Eye (tissue), 1 donor: Measurements from ENCODE around the gene GAA.

ENCODE experiments used
- DNase-seq: peaks from one replicate; pipeline ENCODE4 v3.0.0-alpha.2; 2015

The GAA gene

DNA sequence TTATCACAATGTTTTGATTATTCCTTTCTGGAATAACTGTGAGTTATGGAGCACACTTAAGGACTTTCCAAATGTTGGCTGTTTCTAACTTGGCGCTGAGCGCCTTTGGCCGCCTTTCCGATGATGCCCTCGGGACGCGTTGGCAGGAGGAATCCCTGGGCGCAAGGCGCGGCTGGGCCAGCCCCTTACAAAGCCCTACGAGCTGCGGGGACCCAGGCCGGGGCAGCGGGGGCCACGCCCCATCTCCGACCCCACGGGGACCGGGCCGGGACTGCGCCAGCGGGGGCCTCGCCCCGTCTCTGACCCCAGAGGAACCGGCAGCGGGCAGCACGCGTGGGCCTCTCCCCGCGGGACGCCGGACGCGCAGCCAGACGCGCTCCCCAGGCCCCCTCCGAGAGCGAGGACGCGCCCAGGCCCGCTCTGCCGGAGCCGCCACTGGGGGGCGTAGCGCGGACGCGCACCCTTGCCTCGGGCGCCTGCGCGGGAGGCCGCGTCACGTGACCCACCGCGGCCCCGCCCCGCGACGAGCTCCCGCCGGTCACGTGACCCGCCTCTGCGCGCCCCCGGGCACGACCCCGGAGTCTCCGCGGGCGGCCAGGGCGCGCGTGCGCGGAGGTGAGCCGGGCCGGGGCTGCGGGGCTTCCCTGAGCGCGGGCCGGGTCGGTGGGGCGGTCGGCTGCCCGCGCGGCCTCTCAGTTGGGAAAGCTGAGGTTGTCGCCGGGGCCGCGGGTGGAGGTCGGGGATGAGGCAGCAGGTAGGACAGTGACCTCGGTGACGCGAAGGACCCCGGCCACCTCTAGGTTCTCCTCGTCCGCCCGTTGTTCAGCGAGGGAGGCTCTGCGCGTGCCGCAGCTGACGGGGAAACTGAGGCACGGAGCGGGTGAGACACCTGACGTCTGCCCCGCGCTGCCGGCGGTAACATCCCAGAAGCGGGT is at the start of gene GAA:
TSS of gene GAA (plus strand) at position 571 of the 935 bp plus-strand sequence. CDS start 3,006 bp downstream, outside the sequence.
- DNase-seq, result peak; percentile 96

DNA sequence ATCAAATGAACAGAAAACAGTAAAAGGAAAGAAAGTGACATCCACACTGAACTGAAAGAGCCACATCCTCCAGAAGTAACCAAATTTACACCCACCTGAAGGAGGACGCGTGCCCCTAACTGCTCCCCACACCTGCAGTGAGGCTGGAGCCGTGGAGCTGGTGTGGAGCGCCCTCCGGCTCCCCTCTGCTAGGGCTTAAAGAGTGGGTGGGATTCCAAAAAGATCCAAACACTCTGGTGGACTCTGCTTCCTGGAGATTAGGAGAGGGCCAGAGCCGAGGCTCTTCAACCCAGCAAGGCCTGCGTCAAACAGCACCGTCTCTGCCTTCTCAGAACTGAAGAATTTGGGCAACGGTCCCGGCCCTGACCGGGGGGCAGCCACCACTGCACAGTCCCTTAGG is 49.7 kb upstream of the GAA start:
- DNase-seq, result no peak

DNA sequence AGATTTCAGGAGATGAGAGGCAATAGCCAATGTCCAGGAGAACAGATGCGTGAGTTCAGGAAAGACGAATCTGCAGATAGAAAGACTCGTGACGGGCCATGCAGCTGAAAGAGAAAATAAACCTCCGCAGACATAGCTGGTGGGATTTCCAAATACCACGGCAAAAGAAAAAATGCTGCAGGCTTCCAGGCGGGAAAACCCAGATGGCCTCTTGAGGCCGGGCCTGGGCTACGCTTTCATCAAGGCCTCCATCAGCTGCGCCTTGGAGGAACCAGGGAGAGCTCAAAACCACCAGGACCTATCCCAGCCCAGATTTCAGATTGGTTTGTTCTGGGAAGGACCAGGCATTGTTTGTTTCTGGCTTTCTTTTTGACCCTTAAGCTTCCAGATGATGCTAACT is 48.3 kb upstream of the GAA start:
- DNase-seq, result no peak

DNA sequence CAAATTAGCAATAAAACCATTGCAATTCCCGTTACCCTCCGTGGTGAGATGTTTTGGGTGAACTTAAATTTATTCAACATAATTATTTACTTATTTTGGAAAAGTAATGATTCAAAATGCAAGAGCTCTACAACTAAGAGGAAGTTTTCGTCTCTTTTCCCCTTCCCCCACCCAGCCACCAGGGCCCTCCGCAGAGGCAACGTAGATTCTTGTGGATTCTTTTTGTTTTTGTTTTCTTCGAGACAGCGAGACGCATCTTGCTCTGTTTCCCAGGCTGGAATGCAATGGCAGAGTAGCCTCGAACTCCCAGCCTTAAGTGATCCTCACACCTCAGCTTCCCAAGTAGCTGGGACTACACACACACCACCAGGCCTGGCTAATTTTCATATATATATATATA is 45.8 kb upstream of the GAA start:
- DNase-seq, result no peak

DNA sequence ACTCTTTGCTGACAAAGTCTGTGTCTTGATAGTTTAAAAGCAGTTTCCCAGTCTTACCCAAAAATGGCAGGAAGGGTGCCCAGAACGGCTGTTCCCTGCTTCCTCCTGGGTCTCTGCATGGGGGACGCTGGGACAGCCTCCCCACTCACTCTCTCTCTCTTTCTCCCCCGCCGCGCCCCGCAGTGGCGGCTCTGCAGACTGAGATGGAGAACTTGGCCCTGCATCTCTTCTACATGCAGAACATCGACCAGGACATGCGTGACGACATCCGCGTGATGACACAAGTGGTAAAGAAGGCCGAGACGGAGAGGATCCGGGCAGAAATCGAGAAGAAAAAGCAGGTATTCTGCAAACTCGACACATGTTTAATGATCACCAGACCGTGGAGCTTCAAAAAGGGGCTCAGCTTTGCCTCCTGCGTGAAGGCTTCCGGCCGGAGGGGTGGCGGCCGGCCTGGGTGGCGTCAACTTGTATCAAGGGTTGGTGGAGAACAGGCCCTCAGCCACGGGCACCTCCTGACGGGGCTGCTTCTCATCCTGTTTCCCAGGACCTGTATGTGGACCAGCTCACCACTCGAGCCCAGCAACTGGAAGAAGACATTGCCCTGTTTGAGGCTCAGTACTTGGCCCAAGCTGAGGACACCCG is 42.9 kb upstream of the GAA start:
- DNase-seq, result no peak

DNA sequence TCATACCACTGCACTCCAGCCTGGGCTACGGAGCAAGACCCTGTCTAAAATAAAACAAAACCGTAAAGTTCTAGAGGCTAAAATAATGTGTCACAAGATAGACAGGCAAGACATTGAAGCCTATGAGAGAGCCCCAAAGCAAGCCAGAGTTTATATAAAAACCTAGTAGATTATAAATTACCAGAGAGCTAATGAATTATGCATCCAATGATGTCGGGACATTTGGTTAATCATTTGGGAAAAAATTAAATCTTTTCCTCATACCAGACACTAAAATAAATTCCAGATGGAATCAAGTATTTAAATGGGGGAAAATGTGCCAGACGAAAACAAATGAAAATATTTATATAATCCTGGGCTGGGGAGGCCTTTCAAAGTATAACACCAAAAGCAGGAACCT is 40.7 kb upstream of the GAA start:
- no peak for DNase-seq

DNA sequence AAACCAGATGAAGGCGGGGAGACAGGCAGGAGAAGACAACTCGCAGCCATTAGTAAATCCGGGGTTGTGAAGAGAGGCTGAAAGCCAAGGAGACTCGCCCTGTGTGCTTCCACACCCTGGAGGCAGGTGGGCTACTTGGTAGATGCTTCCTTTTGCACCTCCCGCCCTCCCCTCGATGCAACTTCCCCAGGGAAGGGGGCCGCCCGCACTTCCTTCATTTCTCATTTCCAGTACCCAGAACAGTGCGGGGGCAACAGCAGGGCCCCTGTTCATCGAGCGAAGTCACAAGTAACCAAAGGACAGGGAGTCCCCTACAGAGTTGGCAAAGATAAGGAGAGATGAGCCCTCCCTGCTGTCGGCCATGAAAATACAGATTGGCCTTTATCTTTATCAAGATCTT is 40.0 kb upstream of the GAA start:
- no peak for DNase-seq

DNA sequence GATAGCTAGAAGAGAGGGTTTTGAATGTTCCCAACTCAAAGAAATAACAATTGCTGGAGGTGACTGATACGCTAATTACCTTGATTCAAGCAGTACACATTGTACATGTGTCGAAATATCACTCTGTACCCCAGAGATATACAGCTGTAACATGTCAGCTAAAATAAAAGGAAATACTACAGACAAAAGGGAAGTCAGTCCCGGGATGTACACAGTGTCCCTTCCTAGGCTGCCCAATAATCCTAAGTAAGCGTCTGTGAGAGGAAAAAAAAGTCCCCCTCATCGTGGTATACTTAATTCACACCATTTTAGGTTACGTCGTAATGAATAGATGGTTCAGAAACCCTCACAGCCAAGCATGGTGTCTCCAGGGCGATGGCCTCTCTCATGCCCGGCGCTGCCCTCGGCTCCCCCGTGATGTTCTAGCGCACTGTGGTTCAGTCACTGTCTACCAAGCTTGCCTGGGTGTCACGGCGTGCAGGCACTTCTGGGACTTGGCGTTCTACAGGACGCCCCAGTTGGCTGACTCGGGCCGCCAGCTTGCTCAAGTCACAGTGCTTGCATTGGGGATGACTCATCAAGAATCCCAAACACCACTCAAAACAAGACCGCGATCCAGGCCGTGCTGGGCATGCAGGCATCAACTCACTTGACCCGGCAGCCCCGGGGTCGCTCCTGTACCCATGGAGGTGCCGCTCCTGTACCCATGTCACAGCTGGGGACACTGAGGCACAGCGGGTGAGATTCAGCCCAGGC is 37.4 kb upstream of the GAA start:
- DNase-seq, result no peak

DNA sequence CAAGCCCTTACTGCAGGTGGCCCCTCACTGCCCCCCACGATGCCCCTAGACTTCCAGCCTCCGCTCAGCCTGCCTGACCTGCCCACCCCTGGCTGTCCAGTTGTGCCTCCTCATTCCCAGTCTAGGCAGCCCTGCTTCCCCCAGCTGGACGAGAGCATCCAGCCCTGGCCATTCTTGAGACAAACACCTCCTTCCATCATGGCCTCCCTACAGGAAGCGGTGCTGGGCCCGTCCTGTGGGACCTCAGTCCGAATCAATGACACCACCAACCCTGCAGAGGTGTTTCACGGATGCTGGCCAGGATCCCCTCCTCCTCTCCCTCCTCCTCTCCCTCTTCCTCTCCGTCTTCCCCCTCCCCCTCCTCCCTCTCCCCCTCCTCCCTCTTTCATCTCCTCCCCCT is 36.7 kb upstream of the GAA start:
- DNase-seq, result no peak

DNA sequence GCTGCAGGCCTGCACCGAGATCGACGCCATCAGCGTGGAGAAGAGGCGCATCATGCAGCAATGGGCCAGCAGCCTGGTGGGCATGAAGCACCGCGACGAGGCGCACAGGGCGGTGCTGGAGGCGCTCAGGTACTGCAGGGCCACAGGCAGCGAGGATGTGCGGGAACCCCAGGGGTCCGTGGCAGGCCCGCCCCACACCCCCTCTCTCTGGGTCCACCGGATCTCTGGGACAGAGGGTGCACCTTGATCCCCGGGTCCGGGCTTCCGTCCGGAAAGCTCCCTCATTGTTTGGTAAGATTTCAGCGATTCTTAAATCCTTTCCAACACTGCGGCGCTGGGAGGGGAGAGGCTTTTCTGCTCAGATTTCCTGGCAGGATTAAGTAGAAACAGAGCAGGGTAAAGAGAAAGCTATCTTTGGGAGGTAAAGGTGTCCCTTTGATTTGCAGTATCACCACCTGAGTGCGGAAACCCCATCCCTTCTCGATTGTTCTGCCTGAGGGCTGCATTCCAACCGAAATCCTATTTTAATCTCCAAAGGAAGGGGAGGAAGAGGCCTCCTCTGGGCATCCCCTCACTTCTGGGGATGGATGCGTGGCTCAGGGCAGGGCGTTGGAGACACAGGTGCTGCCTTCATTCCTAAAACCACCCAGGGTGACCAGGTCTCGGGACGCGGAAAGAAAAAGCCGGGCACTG is 35.8 kb upstream of the GAA start:
- DNase-seq, result peak; percentile 40

DNA sequence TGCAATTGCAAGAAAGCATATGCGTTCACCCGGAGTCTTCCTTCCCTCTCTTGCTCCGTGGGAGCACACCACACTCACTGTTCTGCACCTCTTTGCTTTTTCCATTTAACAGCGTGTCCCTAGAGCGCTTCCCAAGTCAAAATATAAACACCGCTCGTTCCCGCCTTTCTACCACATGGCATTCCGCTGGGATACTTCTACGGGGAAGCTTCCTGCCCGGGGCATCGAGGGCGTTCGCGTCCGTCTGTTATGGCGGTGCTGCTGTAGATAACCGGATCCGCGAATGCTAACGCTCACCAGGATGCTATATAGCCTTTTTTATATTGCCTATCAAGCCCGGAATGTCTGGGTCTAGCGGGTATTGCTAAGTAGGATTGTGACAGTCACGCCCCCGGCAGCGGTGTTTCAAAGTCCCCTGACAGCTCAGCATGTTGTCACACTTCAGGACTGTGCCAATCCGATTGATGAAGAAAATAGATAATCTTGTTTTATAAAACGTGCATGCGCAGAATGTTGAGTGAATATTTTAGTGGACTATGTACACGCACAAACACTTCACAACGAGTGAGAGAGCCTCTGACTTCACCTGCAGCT is 33.9 kb upstream of the GAA start:
- DNase-seq, result no peak

DNA sequence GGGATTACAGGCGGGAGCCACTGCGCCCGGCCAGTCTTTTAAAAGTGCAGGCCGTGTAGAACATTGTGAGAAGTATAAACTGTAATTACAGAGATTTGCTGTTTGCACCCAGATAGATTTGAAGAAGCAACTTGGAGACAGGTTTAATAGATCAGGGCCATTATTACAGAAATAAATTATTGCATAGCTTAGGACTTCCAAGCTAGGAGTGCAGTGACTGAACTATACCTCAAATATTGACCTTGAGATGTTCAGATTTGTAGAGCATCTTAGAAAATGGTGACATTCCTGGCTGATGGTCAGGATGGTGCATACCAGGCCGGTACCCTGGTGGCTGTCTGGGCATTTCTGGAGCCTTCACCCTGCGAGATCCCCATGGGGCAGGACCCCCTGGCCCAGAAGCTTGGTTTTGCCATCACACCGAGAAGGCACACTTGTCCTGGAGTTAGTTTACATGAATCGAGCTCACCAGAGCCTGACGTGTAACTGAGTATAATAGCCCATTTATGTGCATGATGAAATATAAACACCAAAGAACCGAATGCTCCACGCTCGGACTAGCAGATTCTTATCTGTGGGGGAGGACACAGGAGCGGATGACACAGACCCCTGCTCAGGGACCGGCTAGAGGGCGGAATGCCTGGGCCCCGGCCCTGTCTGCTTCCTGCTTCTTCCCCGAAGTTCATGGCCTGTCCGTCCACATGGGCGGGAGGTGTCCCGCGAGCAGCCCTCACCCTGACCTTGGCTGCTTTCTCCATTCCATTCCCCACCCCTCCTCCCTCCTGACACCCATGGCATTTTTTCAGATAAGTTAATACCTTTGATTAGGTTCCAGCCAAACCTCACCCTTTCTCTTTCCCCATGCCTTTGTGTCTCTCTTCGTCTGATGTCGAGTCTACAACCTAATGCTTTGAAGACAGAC is 32.8 kb upstream of the GAA start:
- peak; percentile 23 for DNase-seq

DNA sequence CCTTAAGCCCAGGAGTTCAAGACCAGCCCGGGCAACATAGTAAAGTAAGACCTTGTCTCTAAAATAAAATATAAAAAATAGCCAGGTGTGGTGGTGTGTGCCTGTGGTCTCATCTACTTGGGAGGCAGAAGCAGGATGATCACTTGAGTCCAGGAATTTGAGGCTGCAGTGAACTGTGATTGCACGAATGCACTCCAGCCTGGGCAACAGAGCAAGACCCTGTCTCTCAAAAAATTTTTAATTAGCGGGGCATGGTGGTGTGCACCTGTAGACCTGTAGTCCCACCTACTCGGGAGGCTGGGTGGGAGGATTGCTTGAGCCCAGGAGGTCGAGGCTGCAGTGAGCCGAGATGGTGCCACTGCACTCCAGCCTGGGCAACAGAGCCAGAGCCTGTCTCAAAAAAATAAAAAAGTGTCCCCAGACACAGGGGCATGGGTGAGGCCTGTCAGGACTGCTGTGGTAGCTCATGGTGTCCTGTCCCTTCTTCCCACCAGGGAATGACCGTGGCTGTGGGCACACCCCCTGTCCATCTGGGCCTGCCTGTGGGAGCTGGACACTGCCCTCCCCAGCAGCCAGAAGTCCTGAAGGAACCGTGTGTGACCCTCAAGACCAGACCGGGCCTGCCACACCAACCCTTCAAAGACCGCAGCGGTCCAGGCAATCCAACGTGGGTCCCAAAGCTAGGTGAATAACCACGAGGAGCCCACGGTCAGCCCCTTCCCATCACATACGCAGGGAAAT is 30.8 kb upstream of the GAA start:
- no peak for DNase-seq

DNA sequence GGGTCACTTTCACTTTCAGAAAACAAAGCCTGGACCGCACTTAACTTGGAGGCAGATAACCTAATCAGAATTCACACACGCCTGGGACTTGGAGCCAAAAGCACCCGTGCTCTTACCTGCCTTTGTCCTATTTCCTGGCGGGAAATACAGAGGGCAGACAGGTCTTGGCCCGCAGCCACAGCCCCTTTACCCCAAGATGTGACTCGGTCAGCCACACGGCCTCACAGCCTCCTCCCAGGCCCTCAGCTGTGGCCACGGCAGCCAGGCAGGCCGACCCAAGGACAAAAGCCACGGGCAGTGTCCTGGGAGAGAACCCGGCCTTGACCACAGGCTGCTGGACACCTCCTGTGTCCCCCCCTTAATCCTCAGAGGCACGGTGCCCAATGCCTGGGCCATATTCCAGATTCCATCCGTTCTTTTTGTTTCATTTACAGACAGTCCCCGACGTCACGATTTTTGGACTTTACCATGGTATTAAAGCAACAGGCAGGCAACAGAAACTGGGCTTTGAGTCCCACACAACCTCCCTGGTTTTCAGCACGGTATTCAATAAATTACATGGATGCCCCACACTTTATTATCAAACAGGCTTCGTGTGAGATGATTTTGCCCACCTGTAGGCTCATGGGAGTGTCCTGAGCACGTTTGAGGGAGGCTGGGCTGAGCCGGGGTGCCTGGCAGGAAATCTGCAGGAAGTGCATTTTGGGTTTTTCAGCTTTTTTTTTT is 30.1 kb upstream of the GAA start:
- no peak for DNase-seq

DNA sequence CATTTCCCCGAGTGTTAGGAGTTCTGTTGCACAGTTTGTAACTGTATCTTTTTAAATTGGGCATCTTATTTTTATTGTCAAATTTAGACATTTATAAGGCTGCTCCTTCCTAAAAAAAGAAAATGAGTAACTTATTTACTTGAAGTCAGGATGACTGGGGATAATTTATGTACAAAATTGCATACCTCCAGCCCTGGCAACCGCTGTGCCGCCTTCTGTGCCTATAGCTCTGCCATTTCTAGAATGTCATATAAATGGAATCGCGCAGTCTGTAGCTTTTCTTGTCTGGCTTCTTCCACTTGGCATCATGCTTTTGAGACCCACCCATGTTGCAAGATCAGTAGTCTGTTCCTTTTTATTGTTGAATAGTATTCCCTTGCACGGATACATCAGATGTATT is 29.0 kb upstream of the GAA start:
- no peak for DNase-seq

DNA sequence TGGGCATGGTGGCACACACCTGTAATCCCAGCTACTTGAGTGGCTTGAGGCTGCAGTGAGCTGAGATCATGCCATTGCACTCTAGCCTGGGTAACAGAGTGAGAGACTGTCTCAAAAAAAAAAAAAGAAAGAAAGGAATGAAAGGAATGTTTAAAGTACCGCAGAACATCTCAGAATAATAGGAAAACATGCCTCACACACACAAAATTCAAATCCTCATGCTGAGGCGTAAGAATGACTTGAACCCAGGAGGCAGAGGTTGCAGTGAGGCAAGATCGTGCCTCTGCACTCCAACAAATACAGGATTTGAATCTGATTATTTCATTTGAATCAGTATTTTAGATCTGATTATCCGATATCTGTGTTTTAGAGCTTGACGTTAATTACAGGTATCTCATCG is 21.3 kb upstream of the GAA start:
- DNase-seq, result no peak

DNA sequence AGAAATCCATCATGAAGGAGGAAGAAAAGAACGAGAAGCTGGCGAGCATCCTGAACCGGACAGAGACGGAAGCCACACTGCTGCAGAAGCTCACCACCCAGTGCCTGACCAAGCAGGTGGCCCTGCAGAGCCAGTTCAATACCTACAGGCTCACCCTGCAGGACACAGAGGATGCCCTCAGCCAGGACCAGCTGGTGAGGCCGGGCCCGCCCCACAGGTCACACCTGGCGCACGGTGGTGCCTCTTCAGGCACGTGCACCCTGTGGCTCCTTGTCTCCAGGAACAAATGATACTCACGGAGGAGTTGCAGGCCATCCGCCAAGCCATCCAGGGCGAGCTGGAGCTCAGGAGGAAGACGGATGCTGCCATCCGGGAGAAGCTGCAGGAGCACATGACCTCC is 19.8 kb upstream of the GAA start:
- DNase-seq, result no peak

DNA sequence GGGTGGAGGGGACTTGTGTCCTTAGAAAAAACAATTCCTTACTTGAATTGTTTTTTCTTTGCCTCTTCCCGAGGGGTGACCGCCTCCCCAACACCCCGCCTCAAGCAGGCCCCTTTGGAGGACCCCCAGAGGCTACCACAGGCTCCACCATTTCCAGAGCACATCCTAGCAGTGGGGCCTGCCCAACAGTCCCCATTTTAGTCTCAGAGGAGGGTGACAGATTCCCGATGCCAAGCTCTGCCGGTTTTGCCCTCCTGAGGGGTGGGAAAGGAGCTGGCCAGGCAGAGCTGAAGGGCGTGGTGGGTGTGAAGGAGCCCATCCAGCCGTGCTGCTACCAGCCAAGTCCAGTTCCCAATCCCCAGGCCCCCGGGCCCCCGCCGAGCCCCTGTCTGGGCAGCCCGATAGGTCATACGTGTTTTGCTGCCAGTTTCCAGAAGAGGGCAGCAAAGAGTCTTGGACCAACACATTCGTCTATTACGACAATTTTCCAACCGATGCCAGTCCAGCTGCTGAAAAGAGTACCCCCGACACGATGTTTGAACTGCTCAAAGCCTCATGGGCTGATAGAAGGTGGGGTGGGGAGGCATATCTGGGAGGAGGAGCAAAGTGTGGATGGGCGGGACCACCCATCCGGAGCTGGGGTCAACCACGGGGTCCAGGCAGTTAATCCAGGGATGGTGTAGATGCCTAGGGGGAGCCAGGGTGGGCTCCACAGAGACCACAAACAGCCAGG is 18.8 kb upstream of the GAA start:
- DNase-seq, result peak; percentile 90

DNA sequence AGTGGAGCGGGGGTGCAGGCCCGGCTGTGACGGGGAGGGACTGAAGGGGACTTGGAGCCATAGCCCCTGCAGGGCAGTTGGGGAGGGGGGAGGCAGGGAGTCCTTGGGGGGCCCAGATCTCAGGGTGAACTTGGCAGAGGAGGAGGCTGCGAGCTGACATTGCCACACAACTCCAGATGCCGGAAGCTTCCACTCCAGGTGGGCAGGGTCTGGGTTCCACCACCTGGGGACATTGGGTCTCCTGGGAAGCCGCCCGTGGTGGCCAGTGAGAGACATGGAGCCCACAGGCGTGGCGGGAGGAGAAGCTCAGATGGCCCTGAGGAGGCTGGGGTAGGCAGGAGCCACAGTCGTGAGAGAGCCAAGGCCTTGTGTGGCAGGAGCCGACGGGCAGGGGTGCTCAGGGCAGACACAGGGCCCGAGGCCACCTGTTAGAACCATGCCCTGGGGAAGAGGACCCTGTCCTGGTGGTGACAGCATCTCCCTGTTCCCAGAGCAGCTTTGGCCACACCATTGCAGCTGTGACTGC is 18.2 kb upstream of the GAA start:
- no peak for DNase-seq
